ENCODE results near the gene ZDHHC11.
"Not testable (repeated sequence)": the region's sequence is repeated elsewhere in the genome, so short reads cannot be mapped to it uniquely, and the experiment has no call there.

Gene ZDHHC11

DNA sequence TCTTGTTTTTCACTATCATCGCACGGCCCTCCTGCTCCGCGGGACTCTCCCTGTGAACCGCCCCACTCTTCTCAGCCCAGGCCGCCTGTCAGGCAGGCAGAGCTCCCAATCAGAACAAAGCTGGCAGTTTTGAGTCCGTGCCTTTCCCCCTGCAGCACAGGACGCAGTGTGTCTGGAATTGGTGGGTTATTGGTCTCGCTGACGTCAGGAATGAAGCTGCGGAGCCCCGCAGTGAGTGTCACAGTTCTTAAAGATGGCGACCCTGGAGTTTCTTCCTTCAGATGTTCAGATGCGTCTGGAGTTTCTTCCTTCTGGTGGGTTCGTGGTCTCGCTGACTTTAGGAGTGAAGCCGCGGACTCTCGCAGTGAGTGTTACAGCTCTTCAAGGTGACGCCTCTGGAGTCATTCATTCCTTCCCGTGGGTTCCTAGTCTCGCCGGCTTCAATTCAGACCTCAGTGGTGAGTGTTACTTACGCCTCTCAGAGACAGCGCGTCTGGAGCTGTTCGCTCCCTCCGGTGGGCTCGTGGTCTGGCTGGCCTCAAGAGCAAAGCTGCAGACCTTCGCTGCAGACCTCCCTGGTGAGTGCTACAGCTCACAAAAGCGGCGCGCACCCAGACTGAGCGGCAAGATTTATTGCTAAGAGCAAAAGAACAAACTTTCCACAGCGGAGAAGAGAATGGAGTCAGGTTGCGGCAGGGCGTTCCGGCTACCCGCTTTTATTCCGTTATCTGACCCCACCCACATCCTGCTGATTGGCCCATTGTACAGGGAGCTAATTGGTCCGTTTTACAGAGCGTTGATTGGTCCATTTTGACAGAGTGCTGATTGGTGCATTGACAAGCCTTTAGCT, 73.7 kb downstream of the ZDHHC11 start:
- DNase-seq (ENCODE audit: low spot score) = no peak

DNA sequence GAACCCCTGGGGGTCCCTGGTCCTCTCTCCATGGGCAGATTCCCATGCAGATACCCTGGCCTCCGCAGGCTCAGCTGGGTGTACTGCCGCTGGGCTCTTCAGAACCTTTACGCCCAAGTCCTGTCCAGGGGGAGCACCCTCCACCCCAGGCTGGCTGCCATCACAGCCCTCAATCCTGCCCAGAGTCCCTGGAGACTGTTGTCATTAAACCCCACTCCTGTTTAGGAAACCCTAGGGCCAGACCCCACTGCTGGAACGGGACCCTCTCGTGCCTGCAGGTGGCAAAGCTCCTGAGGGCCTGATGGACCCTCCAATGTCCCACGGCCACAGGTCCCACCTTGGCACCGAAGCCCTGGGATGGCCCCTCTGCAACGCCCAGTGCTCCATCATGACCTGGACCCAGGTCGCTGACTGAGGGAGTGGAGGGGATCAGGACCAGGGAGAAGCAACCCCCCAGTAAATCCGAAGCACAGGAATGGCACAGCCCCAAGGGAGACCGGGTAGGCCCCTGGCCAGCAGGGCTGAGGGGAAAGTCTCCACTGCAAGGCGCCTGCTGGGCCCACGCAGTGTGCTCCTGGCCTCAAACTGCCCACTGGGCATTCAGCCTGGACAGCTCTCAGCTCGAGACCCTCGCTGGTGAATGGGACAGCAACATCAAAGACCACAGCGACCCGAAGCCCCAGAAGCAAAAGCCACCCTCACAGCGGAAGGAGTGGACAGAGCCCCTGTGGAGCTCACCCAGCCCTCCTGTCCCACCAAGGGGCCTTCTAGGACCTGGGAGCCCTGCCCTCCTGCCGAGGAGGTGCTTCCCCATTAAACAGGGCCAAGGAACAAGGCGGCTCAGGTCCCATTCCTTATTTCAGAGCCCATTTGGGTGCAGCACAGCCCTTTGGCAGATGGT, 74.6 kb downstream of the ZDHHC11 start:
- no peak for DNase-seq (ENCODE audit: low spot score)

DNA sequence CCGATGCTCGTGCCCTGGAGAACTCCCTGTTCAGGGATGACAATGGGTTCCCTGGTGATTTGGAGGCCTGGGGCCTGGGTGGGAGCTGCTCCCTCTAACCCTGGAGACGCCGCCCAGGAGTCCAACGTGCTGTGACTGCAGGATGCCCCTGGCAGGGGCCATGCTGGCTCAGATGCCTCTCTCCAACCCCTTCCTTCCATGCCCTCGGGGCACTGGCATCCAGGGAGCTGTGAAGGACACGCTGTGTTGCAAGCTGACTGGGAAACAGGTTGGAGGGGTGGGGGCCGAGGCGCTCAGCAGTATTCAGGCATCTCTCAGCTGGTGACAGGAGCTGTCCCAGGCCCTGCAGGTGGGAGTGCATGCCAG, 75.2 kb downstream of the ZDHHC11 start:
- not testable (repeated sequence) for DNase-seq (ENCODE audit: low spot score)

- not testable (repeated sequence) for DNase-seq (ENCODE audit: low spot score)
Measured at GRCh38 chr5:774854-775505, 75.8 kb downstream of the ZDHHC11 start.

GRCh38 chr5:774304-774703, 76.5 kb downstream of the ZDHHC11 start:
- DNase-seq (ENCODE audit: low spot score) = not testable (repeated sequence)

- DNase-seq (ENCODE audit: low spot score) = no peak
Measured at GRCh38 chr5:773517-774264, 77.1 kb downstream of the ZDHHC11 start.

DNA sequence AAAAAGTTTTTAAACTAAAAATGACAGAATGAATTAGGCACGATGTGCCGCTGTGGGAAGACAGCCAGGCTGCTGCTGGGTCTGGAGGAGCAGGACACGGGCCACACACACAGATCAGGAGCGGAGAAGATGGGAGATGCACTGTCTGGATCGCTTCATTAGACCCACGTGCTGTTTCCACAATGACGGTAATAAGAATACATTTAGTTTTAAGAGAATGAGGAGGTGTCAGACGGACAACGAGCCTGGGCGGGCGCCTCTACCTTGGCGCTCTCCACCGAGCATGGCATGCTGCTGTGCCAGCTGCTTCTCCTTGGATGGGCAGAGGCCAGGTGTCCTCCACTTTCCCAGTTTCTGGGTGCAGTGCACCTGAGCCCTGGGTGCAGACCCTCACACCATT, 77.9 kb downstream of the ZDHHC11 start:
- DNase-seq (ENCODE audit: low spot score) = not testable (repeated sequence)

GRCh38 chr5:772547-772890, 78.3 kb downstream of the ZDHHC11 start:
- DNase-seq (ENCODE audit: low spot score) = not testable (repeated sequence)

DNA sequence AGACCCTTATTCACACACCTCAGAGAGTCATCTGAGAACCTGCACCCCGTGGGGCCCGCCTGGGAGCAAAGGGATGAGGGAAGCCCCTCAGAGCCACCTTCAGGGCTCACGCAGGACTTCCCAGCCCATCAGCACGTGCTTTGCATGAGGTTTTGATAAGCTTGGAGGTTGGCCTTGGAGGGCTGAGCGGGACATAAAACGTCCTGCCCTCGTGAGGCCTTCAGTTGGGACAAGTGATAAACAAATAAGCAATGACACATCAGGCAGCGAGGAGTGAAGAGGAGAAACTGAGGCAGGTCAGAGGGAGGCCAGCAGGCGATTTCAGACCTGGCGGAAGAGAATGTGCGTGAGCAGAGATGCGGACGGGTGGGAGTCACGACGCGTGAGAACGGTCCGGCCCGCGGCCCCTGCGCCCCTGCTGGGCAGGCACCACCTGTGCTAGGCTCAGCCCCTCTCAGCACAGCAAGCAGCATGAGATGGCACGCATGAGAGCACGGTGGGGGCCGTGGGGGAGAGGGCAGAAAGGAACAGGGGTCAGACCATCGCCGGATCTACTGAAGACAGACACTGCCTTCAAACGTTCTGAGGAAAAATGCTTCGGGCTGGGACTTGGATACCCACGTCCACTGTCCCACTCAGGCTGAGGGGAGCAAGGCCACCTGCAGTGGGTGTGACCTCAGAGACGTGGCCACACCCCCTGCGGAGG, 78.8 kb downstream of the ZDHHC11 start:
- not testable (repeated sequence) for DNase-seq (ENCODE audit: low spot score)

GRCh38 chr5:771087-771781, 79.6 kb downstream of the ZDHHC11 start:
- not testable (repeated sequence) for DNase-seq (ENCODE audit: low spot score)

DNA sequence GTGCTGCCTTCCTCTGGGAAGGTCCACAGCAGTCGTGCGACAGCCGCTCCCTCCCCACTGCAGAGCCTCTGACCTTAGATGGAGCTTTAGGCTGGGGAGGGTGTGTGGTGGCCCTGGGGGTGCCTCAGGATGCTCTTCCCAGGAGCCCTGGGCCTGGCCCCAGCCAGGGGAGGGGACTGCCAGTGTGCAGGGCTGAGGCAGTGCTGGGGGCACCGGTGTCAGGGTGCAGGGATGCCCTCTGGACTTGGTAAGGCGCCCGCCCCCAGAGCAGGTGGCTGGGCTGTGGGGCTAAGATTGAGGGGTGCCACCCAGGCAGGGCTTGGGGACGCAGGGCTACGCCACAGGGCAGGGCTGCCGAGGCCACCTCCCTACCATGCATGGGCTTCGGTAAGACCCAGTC, 80.2 kb downstream of the ZDHHC11 start:
- not testable (repeated sequence) for DNase-seq (ENCODE audit: low spot score)

- DNase-seq (ENCODE audit: low spot score) = not testable (repeated sequence)
Measured at GRCh38 chr5:769485-770145, 81.2 kb downstream of the ZDHHC11 start.

DNA sequence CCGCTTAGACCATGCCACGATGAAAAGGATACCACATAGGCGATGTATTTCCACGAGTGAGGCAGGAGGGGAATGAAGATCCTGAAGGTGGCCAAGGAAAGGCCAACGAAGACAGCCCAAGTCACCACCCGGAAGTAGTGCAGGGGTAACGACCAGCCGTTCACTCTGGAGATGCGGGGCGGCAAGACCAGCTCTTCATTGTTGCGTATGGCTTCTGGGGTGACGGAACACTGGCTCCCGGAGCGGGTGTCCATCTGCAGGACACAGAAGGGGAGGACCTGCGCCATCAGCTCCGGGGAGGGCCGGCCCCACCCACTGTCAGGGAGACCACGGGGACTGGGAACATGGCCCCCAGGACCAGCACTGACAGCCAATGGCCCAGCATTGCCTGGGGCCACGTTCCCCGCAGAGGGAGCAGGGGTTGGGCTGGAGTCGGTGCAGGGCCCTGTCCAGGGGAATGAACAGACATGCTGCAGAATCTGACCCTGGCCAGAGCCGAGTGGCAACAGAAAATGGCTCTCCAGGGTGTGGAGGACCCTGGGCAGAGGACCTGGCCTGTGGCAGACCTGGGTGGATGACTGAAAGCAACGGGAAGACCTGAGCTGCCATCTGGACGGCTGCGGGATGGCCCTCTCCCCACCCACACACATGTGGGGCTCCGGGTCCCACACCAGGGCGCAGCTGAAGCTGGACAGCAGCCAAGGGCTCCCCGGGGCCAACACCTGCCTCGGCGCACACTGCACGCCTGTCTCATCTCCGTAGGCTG, 83.9 kb downstream of the ZDHHC11 start:
- DNase-seq (ENCODE audit: low spot score) = no peak

DNA sequence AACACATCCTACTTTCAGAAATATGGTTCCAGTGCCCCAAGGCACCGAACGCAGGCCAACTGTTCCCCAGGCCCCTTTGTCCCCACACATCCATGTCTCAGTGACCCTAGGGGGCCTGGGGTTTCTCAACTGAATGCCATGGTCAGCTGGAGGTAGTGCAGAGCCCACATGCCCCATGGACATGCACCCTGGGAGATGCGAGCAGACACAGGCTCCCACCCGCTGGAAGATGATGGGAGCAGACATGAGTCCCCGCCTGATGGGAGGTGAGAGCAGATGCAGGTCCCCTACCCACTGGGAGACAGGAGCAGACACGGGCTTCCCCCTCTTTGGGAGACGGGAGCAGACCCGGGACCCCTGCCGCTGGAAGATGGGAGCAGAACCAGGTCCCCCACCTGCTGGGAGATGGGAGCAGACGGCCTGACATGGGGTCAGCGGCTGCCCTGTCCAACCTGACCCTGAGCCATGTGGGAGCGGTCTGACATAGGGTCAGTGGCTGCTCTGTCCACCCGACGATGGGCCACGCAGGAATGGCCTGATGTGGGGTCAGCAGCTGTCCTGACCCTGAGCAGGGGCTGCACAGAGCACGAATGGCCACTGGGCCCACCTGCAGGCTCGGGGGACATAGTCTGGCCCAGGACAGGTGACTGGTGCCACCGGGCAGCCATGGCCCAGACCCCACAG, 84.7 kb downstream of the ZDHHC11 start:
- DNase-seq (ENCODE audit: low spot score) = no peak

GRCh38 chr5:763998-764781, 86.6 kb downstream of the ZDHHC11 start:
- no peak for DNase-seq (ENCODE audit: low spot score)

GRCh38 chr5:763397-763796, 87.4 kb downstream of the ZDHHC11 start:
- DNase-seq (ENCODE audit: low spot score) = no peak

DNA sequence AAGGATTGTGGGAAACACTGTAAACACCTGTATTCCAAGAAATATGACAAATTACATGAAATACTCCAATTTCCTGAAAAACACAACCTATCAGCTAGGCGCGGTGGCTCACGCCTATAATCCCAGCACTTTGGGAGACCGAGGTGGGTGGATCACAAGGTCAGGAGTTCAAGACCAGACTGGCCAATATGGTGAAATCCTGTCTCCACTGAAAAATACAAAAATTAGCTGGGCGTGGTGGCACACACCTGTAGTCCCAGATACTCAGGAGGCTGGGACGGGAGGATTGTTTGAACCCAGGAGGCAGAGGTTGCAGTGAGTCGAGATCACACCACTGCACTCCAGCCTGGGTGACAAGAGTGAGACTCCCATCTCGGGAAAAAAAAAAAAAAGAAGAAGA, 87.8 kb downstream of the ZDHHC11 start:
- DNase-seq (ENCODE audit: low spot score) = not testable (repeated sequence)

Measured in hematopoietic multipotent progenitor cell treated with erythropoietin and hydrocortisone succinate and interleukin-3 and kit ligand, for 17 days (in vitro differentiated cells).